Hepatic stellate cell (primary cell): Measurements from ENCODE around the gene SLC39A11.
"Not testable (repeated sequence)": the region's sequence is repeated elsewhere in the genome, so short reads cannot be mapped to it uniquely, and the experiment has no call there.

Source experiments
- DNase-seq: peaks from one replicate; pipeline ENCODE4 v3.0.0; 2011; ENCODE audit warnings: low spot score

SLC39A11 gene

GRCh38 chr17:72947475-72947874, 145.0 kb downstream of the SLC39A11 start:
- DNase-seq, result no peak

DNA sequence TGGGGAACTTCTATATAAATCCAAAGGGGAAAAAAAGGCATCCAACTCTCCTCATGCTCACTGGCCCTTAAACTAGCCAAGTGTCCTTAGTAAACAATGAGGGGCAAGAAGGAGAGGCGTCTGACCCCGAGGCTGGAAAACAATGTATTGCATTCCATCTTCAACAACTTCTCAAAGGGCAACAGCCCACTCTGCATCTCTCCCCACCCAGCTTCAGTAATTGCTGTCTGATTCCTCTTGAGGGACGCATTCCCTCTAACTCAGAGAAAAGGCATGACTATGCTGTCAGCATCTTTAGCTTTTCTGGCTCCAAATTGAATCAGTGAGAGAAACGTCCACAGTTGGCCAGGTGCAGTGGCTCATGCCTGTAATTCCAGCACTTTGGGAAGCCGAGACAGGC, 145.8 kb downstream of the SLC39A11 start:
- DNase-seq, result no peak

- DNase-seq, result no peak
These were observed 146.3 kb downstream of the SLC39A11 start for GRCh38 chr17:72946156-72946555.

DNA sequence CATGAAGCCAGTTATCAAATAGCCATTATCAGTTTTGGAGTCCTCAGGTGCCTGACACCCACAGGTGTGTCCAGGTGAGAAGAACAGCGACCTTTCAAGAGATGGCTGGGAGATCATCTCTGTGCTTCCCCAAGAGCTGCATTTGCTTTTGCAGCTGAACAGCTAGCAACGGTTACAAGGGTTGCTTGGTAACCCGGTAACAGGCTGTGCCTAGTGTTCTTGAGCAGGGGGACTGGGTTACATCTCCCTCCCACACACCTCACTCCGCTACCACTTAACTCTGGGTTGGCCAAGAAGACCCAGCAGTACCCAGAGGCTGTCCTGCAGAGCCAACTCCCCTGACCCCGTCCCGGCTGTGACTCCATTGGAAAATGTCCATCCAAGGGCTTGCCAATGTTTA, 147.0 kb downstream of the SLC39A11 start:
- DNase-seq, result no peak

- no peak for DNase-seq
These were observed 148.4 kb downstream of the SLC39A11 start for GRCh38 chr17:72943826-72944689.

DNA sequence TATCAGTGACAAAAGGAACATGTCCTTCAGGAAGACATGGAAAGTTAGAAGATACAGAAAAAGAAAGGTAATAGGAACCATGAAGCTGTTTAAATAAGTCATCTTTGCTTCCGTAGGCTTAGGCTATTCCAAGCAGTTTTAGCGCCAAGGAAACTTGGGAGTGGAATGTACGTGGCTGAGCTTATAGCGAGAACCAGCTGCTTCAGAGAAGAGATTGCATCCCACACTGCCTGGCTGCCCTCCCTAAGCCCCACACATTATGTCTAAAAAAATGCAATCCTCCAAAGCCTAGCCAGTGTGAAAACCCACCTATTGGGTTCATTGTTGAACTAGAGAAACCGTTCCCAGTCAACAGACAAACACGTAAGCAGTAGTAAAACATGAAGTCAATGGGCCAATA, 149.9 kb downstream of the SLC39A11 start:
- DNase-seq, result no peak

GRCh38 chr17:72940496-72940895, 152.0 kb downstream of the SLC39A11 start:
- no peak for DNase-seq

GRCh38 chr17:72938482-72938881, 154.0 kb downstream of the SLC39A11 start:
- no peak for DNase-seq

- no peak for DNase-seq
These were observed 154.8 kb downstream of the SLC39A11 start for GRCh38 chr17:72937707-72938106.

GRCh38 chr17:72937254-72937653, 155.2 kb downstream of the SLC39A11 start:
- not testable (repeated sequence) for DNase-seq

DNA sequence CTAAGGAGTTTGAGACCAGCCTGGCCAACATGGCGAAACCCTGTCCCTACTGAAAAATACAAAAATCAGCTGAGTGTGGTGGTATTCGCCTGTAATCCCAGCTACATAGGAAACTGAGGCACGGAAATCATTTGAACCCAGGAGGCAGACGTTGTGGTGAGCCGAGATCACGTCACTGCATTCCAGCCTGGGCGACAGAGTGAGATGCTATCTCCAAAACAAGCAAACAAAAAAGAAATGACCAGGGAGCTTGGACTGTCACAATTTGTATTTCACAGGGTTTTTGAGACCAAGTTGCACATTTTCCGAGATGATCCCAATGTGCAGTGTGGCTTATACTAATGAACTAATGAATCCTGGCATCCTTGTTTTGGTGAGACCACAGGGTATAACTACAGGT, 156.5 kb downstream of the SLC39A11 start:
- no peak for DNase-seq

DNA sequence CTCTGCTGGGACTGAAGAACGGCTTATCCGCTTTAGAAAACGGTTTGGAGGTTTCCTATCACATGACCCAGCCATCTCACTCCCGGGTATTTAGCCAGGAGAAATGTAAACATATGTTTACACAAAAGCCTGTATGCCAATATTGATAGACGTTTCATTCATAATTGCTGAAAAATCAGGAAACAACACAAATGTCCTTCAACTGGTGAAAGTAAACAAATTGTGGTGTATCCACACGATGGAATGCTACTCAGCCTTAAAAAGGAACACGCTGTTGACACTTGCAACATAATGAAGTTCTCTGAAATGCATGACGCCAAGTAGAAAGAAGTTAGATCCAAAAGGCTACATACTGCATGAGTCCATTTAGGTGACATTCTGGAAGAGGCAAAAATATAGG, 157.6 kb downstream of the SLC39A11 start:
- DNase-seq, result no peak

GRCh38 chr17:72931635-72932034, 160.9 kb downstream of the SLC39A11 start:
- DNase-seq, result no peak

DNA sequence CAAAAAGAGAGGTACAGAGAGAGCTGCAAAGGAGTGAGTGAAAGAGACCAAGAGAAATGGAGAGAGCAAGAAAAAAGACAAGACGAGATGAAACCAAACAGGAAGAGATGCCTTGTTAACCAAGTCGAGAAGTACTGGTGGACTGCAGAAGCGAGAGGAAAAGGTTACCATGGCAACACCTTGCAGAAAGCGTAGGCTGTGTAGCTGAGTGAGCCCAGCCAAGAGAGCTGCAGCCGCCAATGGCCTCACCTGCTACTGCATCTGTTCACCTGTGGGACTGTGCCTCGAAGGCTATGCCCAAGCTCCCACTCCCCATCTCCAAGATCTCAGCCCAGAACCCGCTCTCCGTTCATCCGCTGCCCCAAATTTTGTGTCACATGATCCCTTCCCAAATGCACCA, 161.3 kb downstream of the SLC39A11 start:
- DNase-seq, result no peak

DNA sequence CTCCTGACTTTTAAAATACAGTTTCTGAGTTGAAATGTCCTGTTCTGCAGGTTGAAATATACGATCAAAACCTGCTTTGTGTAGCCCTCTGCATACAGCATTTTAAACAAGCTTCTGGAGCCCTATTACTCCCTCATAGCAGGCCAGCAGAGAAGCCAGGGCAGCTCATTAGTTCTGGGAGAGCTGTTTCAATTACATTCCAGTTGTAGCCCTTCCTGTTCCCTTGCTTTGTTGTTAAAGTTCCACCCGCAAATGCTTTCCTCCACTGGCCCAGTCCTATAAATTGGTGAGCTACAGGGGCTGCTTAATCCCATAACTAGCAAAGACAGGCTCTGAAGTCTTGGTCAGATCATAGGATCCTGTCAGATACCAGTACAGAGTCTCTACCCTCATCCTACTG, 162.5 kb downstream of the SLC39A11 start:
- no peak for DNase-seq

GRCh38 chr17:72928454-72929136, 163.9 kb downstream of the SLC39A11 start:
- DNase-seq, result no peak

DNA sequence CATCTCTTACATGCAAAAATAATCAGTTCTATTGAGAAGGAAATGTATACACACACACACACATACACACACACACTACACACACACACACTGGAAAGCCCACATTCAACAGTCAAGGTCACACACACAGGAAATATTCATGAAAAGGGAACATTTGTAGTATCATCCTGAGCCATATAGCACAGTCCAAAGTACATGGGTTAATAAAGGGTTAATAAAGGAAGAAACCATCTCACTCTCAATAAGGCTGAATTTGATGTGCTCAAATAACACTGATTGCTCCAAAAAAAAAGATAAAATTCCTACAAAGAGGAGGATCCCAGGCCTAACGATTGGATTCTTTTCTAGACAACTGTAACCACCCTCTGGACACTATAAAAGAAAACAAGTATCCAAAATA, 164.7 kb downstream of the SLC39A11 start:
- no peak for DNase-seq

- no peak for DNase-seq
These were observed 165.3 kb downstream of the SLC39A11 start for GRCh38 chr17:72927146-72927545.

GRCh38 chr17:72926171-72926570, 166.3 kb downstream of the SLC39A11 start:
- DNase-seq, result peak; percentile 9

DNA sequence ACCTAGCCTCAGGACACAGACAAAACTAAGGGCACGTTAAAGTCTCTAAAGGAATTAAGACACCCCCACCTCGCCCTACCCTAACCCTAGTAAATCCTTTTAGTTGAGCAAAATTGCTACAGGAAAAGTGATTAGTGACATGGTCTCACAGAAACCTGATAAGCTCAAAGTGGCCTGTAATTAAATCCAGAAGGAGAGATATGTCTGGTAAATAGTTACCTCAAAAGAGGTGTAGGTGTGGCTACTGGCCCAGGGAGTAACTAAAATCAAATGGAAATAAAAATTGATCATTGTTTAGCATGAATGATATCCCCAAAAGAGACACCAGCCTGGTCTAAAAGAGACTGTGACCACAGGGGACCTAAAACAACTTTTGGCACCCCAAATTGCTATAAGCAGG, 168.3 kb downstream of the SLC39A11 start:
- DNase-seq, result no peak

GRCh38 chr17:72922219-72922618, 170.3 kb downstream of the SLC39A11 start:
- no peak for DNase-seq

- no peak for DNase-seq
These were observed 171.0 kb downstream of the SLC39A11 start for GRCh38 chr17:72921347-72922054.

DNA sequence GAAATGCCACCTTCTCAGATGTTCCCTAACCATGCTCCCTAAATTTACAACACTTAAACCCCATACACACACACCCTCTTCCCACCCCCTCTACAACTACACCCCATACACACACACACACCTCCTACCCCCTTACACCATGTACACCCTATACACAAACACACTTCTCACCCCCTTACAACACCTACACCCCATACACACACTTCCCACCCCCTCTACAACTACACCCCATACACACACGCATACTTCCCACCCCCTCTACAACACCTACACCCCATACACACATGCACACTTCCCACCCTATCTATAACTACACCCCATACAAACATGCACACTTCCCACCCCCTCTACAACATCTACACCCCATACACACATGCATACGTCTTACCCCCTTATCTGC, 172.0 kb downstream of the SLC39A11 start:
- DNase-seq, result no peak
